Measurements from ENCODE around the gene CPHXL2.

Gene CPHXL2

GRCh38 chr16:75614066-75614897 lies 62.5 kb downstream of the CPHXL2 start:
- TF ChIP-seq JUND (IDR thresholded peaks at IDR 0.05; ENCODE audit: low read depth), result no peak
- DNase-seq (ENCODE audit: low read depth in 1 of 2, low spot score in 1 of 2), result no peak
- in situ Hi-C loops (cut with HindIII; ENCODE audit: low pct_unique_long_range_greater_than_20kb, low sequenced_read_pairs), result no loop called here
